ENCODE results near the gene RBM12. TPM values are rescaled to one million over a fixed set of nuclear protein-coding genes. Genes with fewer than 3 reads are reported as not detected.

Gene RBM12
- total RNA-seq, 1 donor from 2014 or later, result 139 TPM

GRCh38 chr20:35644806-35645205, 19.9 kb downstream of the RBM12 start:
- H3K4me3 Mint-ChIP-seq, result no peak overlapping the region
- no peaks in the 10 kb centered on the region for H3K27me3 Mint-ChIP-seq
- peaks cover 25% of the 10 kb centered on the region for H3K36me3 Mint-ChIP-seq (ENCODE audit: low read depth)
- H3K9me3 Mint-ChIP-seq, result no peaks in the 10 kb centered on the region
- DNase-seq (no peak), ATAC-seq (ENCODE audit: low read depth) (no peak)
- CTCF ChIA-PET, result no interaction called here
- H3K27ac Mint-ChIP-seq, result no peak overlapping the region
- intact Hi-C loops (cut with micrococcal nuclease), result no loop called here
- peaks cover 53% of the 10 kb centered on the region for H3K4me1 Mint-ChIP-seq
- POLR2A ChIA-PET, result no interaction called here
- TF ChIP-seq, protein P1, sequence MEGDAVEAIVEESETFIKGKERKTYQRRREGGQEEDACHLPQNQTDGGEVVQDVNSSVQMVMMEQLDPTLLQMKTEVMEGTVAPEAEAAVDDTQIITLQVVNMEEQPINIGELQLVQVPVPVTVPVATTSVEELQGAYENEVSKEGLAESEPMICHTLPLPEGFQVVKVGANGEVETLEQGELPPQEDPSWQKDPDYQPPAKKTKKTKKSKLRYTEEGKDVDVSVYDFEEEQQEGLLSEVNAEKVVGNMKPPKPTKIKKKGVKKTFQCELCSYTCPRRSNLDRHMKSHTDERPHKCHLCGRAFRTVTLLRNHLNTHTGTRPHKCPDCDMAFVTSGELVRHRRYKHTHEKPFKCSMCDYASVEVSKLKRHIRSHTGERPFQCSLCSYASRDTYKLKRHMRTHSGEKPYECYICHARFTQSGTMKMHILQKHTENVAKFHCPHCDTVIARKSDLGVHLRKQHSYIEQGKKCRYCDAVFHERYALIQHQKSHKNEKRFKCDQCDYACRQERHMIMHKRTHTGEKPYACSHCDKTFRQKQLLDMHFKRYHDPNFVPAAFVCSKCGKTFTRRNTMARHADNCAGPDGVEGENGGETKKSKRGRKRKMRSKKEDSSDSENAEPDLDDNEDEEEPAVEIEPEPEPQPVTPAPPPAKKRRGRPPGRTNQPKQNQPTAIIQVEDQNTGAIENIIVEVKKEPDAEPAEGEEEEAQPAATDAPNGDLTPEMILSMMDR (IDR thresholded peaks at IDR 0.05), result no peak

GRCh38 chr20:35643045-35643444, 21.7 kb downstream of the RBM12 start:
- Mint-ChIP-seq H3K27me3 (no peaks in the 10 kb centered on the region), H3K9me3 (no peaks in the 10 kb centered on the region), H3K36me3 (ENCODE audit: low read depth) (peaks cover 10% of the 10 kb centered on the region), H3K4me1 (peaks cover 43% of the 10 kb centered on the region), H3K27ac (no peak overlapping the region), H3K4me3 (no peak overlapping the region)
- intact Hi-C loops (cut with micrococcal nuclease), result no loop called here
- TF ChIP-seq, protein P1 (IDR thresholded peaks at IDR 0.05), result no peak
- ATAC-seq (ENCODE audit: low read depth) (no peak), DNase-seq (no peak)
- POLR2A ChIA-PET, result no interaction called here
- CTCF ChIA-PET, result interaction anchor here (1.0 kb wide), 1 partner anchor 24 kb away, joined by 3 read pairs; no protein-coding TSS in a partner anchor

- no peaks in the 10 kb centered on the region for H3K27me3 Mint-ChIP-seq
- TF ChIP-seq, protein P1 (IDR thresholded peaks at IDR 0.05), result no peak
- no peak overlapping the region for H3K27ac Mint-ChIP-seq
- intact Hi-C loops (cut with micrococcal nuclease), result no loop called here
- peaks cover 7% of the 10 kb centered on the region for H3K36me3 Mint-ChIP-seq (ENCODE audit: low read depth)
- H3K4me1 Mint-ChIP-seq, result peaks cover 43% of the 10 kb centered on the region
- DNase-seq (no peak), ATAC-seq (ENCODE audit: low read depth) (no peak)
- no peak overlapping the region for H3K4me3 Mint-ChIP-seq
- H3K9me3 Mint-ChIP-seq, result no peaks in the 10 kb centered on the region
- ChIA-PET POLR2A (no interaction called here), CTCF (no interaction called here)
Observed at GRCh38 chr20:35641743-35642142, 23.0 kb downstream of the RBM12 start.

- CTCF ChIA-PET, result no interaction called here
Observed at GRCh38 chr20:35640724-35641123, 24.0 kb downstream of the RBM12 start.

DNA sequence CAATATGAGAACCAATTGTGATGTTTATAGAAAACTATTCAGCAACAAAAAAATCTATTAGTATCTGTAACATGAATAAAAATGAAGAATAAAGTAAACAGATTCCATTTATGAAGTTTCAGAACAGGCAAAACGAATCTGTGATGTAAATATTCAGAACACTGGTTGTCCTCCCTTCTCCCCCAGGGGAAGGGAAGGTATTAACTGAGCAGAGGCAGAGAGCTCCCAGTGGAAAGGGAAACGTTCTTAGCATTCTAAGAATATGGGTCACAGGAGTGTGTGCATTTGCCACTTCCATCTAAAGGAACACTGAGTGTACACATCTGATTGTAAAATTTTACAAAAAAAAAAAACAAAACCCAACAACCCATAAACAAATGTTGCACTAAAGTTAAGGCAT, 25.9 kb downstream of the RBM12 start:
- Mint-ChIP-seq H3K27me3 (no peaks in the 10 kb centered on the region), H3K4me1 (peaks cover 28% of the 10 kb centered on the region), H3K4me3 (no peak overlapping the region), H3K36me3 (ENCODE audit: low read depth) (peaks cover 3% of the 10 kb centered on the region), H3K9me3 (no peaks in the 10 kb centered on the region), H3K27ac (no peak overlapping the region)
- TF ChIP-seq, protein P1 (IDR thresholded peaks at IDR 0.05), result no peak
- DNase-seq, result no peak
- ATAC-seq (ENCODE audit: low read depth), result no peak
- intact Hi-C loops (cut with micrococcal nuclease), result loop anchor here (2.0 kb wide), 1 partner anchor 20 kb away; no protein-coding TSS in a partner anchor
- ChIA-PET POLR2A (no interaction called here), CTCF (no interaction called here)

More at GRCh38 chr20:35640724-35641123, 24.0 kb downstream of the RBM12 start:
- Mint-ChIP-seq H3K4me1 (peaks cover 38% of the 10 kb centered on the region), H3K9me3 (no peaks in the 10 kb centered on the region), H3K27ac (no peak overlapping the region), H3K4me3 (no peak overlapping the region), H3K36me3 (ENCODE audit: low read depth) (peaks cover 7% of the 10 kb centered on the region), H3K27me3 (no peaks in the 10 kb centered on the region)
- DNase-seq (no peak), ATAC-seq (ENCODE audit: low read depth) (no peak)
- TF ChIP-seq, protein P1 (IDR thresholded peaks at IDR 0.05), result no peak
- POLR2A ChIA-PET, result no interaction called here
- intact Hi-C loops (cut with micrococcal nuclease), result no loop called here

Data from activated B cell treated with CpG ODN at 0.5 μM for 24 hours (primary cell).